ENCODE measurements around the gene PPIL4.

GRCh38 chr6:149477544-149477943 is 68.3 kb downstream of the PPIL4 start:
- TF ChIP-seq CTCF (conservative IDR thresholded peaks at IDR 0.05; ENCODE audit: low read depth, low read length) (no peak), EZH2 (IDR thresholded peaks at IDR 0.05; ENCODE audit: borderline replicate concordance, low read depth, low read length, poor library complexity, severe bottlenecking) (no peak)

All from A673 (cell line).